ENCODE measurements around the gene ACAP3.
"Not testable (repeated sequence)": the region's sequence is repeated elsewhere in the genome, so short reads cannot be mapped to it uniquely, and the experiment has no call there.

Gene ACAP3

GRCh38 chr1:1262758-1263157 is 45.0 kb downstream of the ACAP3 start:
- DNase-seq (ENCODE audit: low spot score) = no peak

GRCh38 chr1:1262071-1262470 is 45.7 kb downstream of the ACAP3 start:
- DNase-seq (ENCODE audit: low spot score) = no peak

GRCh38 chr1:1260843-1261560 is 46.7 kb downstream of the ACAP3 start:
- no peak for DNase-seq (ENCODE audit: low spot score)

GRCh38 chr1:1259951-1260600 is 47.7 kb downstream of the ACAP3 start:
- no peak for DNase-seq (ENCODE audit: low spot score)

GRCh38 chr1:1259540-1259939 is 48.2 kb downstream of the ACAP3 start:
- no peak for DNase-seq (ENCODE audit: low spot score)

- DNase-seq (ENCODE audit: low spot score) = no peak
Measured at GRCh38 chr1:1259119-1259488, 48.6 kb downstream of the ACAP3 start.

GRCh38 chr1:1256956-1257871 is 50.5 kb downstream of the ACAP3 start:
- DNase-seq (ENCODE audit: low spot score) = no peak

- DNase-seq (ENCODE audit: low spot score) = no peak
Measured at GRCh38 chr1:1255611-1256010, 52.1 kb downstream of the ACAP3 start.

- DNase-seq (ENCODE audit: low spot score) = no peak
Measured at GRCh38 chr1:1255078-1255477, 52.7 kb downstream of the ACAP3 start.

- DNase-seq (ENCODE audit: low spot score) = no peak
Measured at GRCh38 chr1:1254667-1254998, 53.1 kb downstream of the ACAP3 start.

GRCh38 chr1:1253972-1254666 is 53.6 kb downstream of the ACAP3 start:
- DNase-seq (ENCODE audit: low spot score) = no peak

GRCh38 chr1:1253314-1253713 is 54.4 kb downstream of the ACAP3 start:
- no peak for DNase-seq (ENCODE audit: low spot score)

- no peak for DNase-seq (ENCODE audit: low spot score)
Measured at GRCh38 chr1:1250786-1251284, 56.9 kb downstream of the ACAP3 start.

- DNase-seq (ENCODE audit: low spot score) = not testable (repeated sequence)
Measured at GRCh38 chr1:1248009-1248913, 59.5 kb downstream of the ACAP3 start.

- DNase-seq (ENCODE audit: low spot score) = no peak
Measured at GRCh38 chr1:1247341-1247913, 60.3 kb downstream of the ACAP3 start.

GRCh38 chr1:1246577-1247340 is 61.0 kb downstream of the ACAP3 start, which contains the start of gene C1QTNF12:
C1QTNF12 (minus strand) TSS chr1:1246722; CDS start chr1:1246690, 32 bp downstream.
- peak; percentile 57 for DNase-seq (ENCODE audit: low spot score)

- DNase-seq (ENCODE audit: low spot score) = no peak
Measured at GRCh38 chr1:1245817-1246576, 61.7 kb downstream of the ACAP3 start.

GRCh38 chr1:1245178-1245816 is 62.4 kb downstream of the ACAP3 start:
- DNase-seq (ENCODE audit: low spot score) = no peak
